Measurements from ENCODE around the gene GNA12.

The GNA12 gene

DNA sequence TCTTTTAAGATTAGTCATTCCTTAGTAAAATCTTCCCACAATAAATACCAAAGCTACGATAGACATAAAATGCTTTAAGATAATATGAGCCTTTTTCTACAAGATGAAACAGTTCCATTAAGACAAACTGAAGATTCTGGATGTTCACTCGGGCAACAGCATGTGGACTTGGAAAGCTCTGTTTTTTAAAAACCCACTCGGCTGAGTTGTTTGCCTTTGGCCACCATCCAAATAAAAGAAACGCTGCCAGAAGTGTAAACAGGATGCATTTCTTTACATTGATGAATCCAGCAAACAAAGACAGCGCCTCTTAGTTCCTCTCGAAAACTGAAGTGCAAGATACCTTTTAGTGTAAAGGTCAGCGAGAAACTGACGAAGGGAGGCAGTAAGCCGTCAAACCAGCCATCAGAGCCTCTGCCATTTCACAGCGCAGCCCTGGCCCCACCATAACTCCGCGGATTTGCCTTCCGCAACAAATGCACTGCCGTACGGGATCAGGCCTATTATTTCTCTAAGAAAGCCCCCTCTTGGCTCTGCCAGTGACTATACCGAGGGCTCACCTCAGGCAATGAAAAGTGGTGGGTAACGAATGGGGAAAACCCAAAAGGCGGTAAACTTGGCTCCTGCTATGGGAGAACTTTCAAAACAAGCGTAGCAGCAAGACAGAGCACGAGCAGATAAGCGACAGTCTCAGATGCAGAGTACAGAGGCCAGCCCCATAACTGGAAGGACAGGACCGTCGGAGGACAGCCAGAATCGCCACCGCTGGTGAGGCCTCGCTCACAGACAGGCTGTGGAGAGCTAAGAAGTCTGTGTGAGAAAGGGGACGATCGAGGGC lies 41.4 kb downstream of the GNA12 start:
- peaks cover 10% of the 10 kb centered on the region for H3K36me3 Mint-ChIP-seq (ENCODE audit: low read depth)
- no peaks in the 10 kb centered on the region for H3K9me3 Mint-ChIP-seq
- peak overlapping the region; percentile 2 to 28 (median 27) for H3K4me3 Mint-ChIP-seq
- TF ChIP-seq, protein P1, sequence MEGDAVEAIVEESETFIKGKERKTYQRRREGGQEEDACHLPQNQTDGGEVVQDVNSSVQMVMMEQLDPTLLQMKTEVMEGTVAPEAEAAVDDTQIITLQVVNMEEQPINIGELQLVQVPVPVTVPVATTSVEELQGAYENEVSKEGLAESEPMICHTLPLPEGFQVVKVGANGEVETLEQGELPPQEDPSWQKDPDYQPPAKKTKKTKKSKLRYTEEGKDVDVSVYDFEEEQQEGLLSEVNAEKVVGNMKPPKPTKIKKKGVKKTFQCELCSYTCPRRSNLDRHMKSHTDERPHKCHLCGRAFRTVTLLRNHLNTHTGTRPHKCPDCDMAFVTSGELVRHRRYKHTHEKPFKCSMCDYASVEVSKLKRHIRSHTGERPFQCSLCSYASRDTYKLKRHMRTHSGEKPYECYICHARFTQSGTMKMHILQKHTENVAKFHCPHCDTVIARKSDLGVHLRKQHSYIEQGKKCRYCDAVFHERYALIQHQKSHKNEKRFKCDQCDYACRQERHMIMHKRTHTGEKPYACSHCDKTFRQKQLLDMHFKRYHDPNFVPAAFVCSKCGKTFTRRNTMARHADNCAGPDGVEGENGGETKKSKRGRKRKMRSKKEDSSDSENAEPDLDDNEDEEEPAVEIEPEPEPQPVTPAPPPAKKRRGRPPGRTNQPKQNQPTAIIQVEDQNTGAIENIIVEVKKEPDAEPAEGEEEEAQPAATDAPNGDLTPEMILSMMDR (IDR thresholded peaks at IDR 0.05; ENCODE audit: unreplicated experiment in 3 of 3) = no peak
- H3K4me1 Mint-ChIP-seq = peaks cover 76% of the 10 kb centered on the region
- no peaks in the 10 kb centered on the region for H3K27me3 Mint-ChIP-seq (ENCODE audit: low read depth)
- peak overlapping the region; percentile 87 to 97 (median 89) for H3K27ac Mint-ChIP-seq

DNA sequence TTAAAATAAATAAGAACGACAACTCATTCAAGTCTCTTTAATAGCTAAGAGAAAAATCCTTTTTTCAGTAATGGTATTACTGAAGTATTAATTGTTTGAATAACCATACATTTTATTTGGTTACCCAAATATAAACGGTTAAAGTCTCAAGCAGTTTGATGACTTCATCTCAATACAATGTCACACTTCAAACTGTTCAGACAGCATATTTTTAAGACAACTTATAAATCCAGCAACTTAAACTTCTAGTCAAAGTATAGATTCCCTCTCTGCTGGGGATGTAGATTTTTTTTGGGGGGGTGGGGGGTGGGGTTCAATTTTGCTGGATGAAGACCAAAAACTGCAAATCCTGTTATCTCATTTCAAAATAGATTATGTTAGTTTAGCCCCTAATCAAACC lies 42.0 kb downstream of the GNA12 start:
- Mint-ChIP-seq H3K36me3 (ENCODE audit: low read depth) (peaks cover 13% of the 10 kb centered on the region), H3K27me3 (ENCODE audit: low read depth) (no peaks in the 10 kb centered on the region), H3K4me1 (peaks cover 75% of the 10 kb centered on the region), H3K4me3 (peak overlapping the region in 1 of 3 experiments; percentile 2), H3K9me3 (no peaks in the 10 kb centered on the region), H3K27ac (peak overlapping the region; percentile 87 to 97 (median 89))
- TF ChIP-seq, protein P1 (IDR thresholded peaks at IDR 0.05; ENCODE audit: unreplicated experiment in 3 of 3) = no peak

DNA sequence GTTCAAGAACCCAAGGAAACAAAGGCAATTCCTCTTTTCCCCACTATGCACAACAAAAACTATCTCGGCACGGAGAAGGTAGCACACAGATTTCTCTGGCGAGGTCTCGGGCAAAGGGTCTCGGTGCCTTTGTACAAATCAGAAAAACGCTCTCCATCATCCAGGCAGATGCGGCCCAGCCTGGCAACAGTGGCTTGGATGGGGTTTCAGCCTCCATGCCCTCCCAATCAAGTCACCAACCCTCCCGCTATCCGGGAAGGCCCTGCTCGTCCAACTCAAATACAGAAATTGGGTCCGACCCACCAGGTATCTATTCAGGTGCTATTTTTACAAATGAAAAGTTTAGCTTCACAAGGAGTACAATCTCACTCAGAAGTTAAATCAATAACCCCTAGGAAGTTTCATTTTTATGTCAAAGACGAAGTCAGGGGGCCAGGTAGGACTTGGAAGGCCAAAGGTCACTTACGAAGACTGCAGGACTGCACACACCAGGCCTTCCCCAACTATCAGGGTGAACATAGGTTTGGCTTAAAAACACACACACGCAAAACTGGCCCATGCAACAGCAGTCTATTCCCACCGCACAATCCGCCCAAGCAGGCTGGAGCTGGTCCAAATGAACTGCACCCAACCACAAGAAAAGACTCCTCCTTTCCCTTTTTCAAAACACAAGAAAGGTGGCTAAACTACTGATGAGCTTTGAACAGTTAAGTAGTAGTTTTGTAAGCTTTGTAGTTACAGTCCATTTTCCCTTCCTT lies 43.0 kb downstream of the GNA12 start:
- no peaks in the 10 kb centered on the region for H3K27me3 Mint-ChIP-seq (ENCODE audit: low read depth)
- H3K4me1 Mint-ChIP-seq = peaks cover 78% of the 10 kb centered on the region
- no peak overlapping the region for H3K4me3 Mint-ChIP-seq
- H3K9me3 Mint-ChIP-seq = no peaks in the 10 kb centered on the region
- peaks cover 15% of the 10 kb centered on the region for H3K36me3 Mint-ChIP-seq (ENCODE audit: low read depth)
- TF ChIP-seq, protein P1 (IDR thresholded peaks at IDR 0.05; ENCODE audit: unreplicated experiment in 3 of 3) = no peak
- H3K27ac Mint-ChIP-seq = peak overlapping the region; percentile 87 to 97 (median 89)

DNA sequence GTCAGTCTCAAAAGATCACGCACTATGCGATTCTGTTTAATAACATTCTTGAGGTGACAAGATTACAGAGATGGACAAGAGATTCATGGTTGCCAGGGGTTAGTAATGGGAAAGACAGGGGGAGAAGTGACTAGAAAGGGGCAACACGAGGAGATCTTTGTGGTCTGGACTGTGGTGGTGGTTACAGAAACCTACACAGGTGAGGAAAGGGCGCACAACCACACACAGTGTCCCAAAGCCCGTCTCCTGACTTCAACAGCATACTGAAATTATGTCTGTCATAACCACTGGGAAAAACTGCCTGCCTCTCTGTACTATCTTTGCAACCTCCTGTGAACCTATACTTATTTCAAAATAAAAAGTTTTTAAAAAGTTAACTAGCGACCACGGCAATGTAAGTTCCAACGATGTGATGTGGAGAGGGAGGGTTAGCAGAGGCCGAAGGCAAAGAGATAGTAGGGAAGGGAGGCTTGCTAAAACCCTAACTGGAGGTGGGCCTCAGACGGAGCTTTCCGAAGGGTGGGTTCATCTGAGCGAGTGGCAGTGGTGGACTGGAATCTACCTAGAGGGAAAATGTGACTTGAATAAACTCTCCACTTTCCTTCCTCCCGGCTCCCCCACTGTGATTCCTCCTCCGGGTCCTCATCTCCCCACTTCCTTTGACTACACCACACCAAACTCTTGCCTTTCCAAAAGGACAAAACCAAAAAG lies 43.7 kb downstream of the GNA12 start:
- Mint-ChIP-seq H3K36me3 (ENCODE audit: low read depth) (peaks cover 16% of the 10 kb centered on the region), H3K4me3 (no peak overlapping the region), H3K27ac (peak overlapping the region in 2 of 3 experiments; percentile 89 to 97), H3K9me3 (no peaks in the 10 kb centered on the region), H3K4me1 (peaks cover 75% of the 10 kb centered on the region), H3K27me3 (ENCODE audit: low read depth) (no peaks in the 10 kb centered on the region)
- TF ChIP-seq, protein P1 (IDR thresholded peaks at IDR 0.05; ENCODE audit: unreplicated experiment in 3 of 3) = no peak

DNA sequence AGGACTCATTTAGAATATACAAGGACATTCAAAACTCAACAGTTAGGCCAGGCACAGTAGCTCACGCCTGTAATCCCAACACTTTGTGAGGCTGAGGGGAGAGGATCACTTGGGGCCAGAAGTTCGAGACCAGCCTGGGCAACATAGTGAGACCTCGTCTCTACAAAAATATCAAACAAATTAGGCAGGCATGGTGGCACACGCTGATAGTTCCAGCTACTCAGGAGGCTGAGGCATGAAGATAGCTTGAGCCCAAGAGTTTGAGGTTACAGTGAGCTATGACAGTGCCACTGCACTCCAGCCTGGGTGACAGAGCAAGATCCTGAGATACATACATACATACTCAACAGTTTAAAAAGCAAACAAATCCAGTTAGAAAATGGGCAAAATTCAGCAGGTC lies 44.9 kb downstream of the GNA12 start:
- Mint-ChIP-seq H3K27ac (peak overlapping the region in 2 of 3 experiments; percentile 9 to 97), H3K27me3 (ENCODE audit: low read depth) (no peaks in the 10 kb centered on the region), H3K4me1 (peaks cover 71% of the 10 kb centered on the region), H3K9me3 (no peaks in the 10 kb centered on the region), H3K4me3 (no peak overlapping the region), H3K36me3 (ENCODE audit: low read depth) (peaks cover 24% of the 10 kb centered on the region)
- TF ChIP-seq, protein P1 (IDR thresholded peaks at IDR 0.05; ENCODE audit: unreplicated experiment in 3 of 3) = no peak

Measured in nephron (organoid).